Thyroid gland (tissue), 4 donors: Measurements from ENCODE around the gene CRIM1. TPM values are rescaled to one million over a fixed set of nuclear protein-coding genes. Genes with fewer than 3 reads are reported as not detected.
A peak's percentile ranks its signal among the peaks of the same experiment; 100 is the strongest.

Experiments used
- DNase-seq, 2 donors: peaks; one replicate each; pipeline ENCODE4 v3.0.0-alpha.2; 2019
- H3K27ac ChIP-seq, 3 donors: fragments of 200-600 bp; sonication (generic); 1 replicate in 2 of 3; 2 replicates in 1 of 3; pipeline ENCODE4 v1.5.1; 2016 to 2019; ENCODE audit warnings: mild to moderate bottlenecking in 1 of 3, moderate library complexity in 1 of 3
- H3K27me3 ChIP-seq: fragments of 200-600 bp; sonication (generic); one replicate; pipeline ENCODE4 v1.5.1; 2019
- H3K36me3 ChIP-seq, 2 donors: fragments of 200-600 bp; sonication (generic); one replicate each; pipeline ENCODE4 v1.5.1; 2016 to 2019
- H3K4me1 ChIP-seq, 2 donors: fragments of 200-600 bp; sonication (generic); one replicate each; pipeline ENCODE4 v1.5.1; 2017 to 2019
- H3K4me3 ChIP-seq, 3 donors: fragments of 200-600 bp; sonication (generic); replicated peaks in 1 of 3; 1 replicate in 2 of 3; 2 replicates in 1 of 3; pipeline ENCODE4 v1.5.1; 2016; ENCODE audit warnings: mild to moderate bottlenecking in 1 of 3
- H3K9me3 ChIP-seq: fragments of 200-600 bp; sonication (generic); one replicate; pipeline ENCODE4 v1.5.1; 2017
- POLR2A ChIP-seq, 2 donors: fragments of 450-650 bp; IDR thresholded peaks; one replicate each; pipeline ENCODE4 v1.6.1; 2017; ENCODE audit warnings: antibody characterized with exemption in 2 of 2, mild to moderate bottlenecking in 2 of 2, moderate library complexity in 1 of 2
- WGBS, 2 donors: methylation state at CpG; one replicate each; pipeline ENCODE4 v1.1.5; 2017; 5-methylcytosine and 5-hydroxymethylcytosine counted together
- intact Hi-C: fragments of 100-400 bp; cut with DNase I; formaldehyde crosslinking; loops from one replicate; pipeline ENCODE4 v1.15.1; 2023
- total RNA-seq, 4 donors: library from RNA; depleted of rRNA; stranded (reverse); fragments of >200 nt; gene quantifications; one replicate each; pipeline ENCODE4 v1.2.3, GENCODE V29; 2016
- TF ChIP-seq, protein P1 (sequence below), 6 experiments: fragments of 200-600 bp in 3 of 6; fragments of 450-650 bp in 3 of 6; sonication (generic) in 3 of 6; IDR thresholded peaks; one replicate each; pipeline ENCODE4 v1.5.1; 2016 to 2019; ENCODE audit warnings: antibody characterized with exemption in 6 of 6, mild to moderate bottlenecking in 2 of 6, inconsistent platforms in 1 of 6, moderate library complexity in 1 of 6

Gene CRIM1
- total RNA-seq, 4 donors from 2014 or later = 49.5 to 104 (median 71.5) TPM

DNA sequence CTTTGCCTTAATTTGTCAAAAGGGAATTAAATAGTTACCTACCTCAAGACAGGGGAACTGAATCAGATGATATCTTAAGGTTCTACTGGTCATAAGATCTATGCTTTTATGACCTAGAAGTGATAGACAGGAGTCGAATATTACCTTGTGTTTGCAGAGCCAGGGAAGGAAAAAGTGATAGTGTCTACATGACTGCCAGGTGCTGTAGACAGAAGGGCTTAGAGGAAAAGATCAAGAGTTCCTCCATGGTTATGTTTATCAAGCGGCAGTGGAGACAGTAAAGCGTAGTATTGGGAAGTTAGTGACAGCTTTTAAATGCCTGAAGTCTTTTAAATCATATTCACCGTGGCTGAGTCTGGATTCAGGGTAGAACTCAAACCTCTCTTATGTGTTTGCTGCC, 11.9 kb downstream of the CRIM1 start:
- Histone ChIP-seq H3K4me1 (peaks cover 51 to 78% of the 10 kb centered on the region in 2 donors), H3K27me3 (no peaks in the 10 kb centered on the region), H3K9me3 (no peaks in the 10 kb centered on the region), H3K4me3 (no peak overlapping the region), H3K27ac (peak overlapping the region; percentile 12 to 69 (median 62)), H3K36me3 (no peaks in the 10 kb centered on the region)
- no peak for DNase-seq
- TF ChIP-seq, protein P1, sequence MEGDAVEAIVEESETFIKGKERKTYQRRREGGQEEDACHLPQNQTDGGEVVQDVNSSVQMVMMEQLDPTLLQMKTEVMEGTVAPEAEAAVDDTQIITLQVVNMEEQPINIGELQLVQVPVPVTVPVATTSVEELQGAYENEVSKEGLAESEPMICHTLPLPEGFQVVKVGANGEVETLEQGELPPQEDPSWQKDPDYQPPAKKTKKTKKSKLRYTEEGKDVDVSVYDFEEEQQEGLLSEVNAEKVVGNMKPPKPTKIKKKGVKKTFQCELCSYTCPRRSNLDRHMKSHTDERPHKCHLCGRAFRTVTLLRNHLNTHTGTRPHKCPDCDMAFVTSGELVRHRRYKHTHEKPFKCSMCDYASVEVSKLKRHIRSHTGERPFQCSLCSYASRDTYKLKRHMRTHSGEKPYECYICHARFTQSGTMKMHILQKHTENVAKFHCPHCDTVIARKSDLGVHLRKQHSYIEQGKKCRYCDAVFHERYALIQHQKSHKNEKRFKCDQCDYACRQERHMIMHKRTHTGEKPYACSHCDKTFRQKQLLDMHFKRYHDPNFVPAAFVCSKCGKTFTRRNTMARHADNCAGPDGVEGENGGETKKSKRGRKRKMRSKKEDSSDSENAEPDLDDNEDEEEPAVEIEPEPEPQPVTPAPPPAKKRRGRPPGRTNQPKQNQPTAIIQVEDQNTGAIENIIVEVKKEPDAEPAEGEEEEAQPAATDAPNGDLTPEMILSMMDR (IDR thresholded peaks at IDR 0.05) = no peak
- TF ChIP-seq POLR2A (IDR thresholded peaks at IDR 0.05) = no peak
- WGBS, 2 donors = 66 to 69% methylated on average over 4 of the region's 4 CpGs
- intact Hi-C loops = loop anchor here (5.0 to 10.0 kb wide), 2 partner anchors 47 to 95 kb away; no protein-coding TSS in a partner anchor

DNA sequence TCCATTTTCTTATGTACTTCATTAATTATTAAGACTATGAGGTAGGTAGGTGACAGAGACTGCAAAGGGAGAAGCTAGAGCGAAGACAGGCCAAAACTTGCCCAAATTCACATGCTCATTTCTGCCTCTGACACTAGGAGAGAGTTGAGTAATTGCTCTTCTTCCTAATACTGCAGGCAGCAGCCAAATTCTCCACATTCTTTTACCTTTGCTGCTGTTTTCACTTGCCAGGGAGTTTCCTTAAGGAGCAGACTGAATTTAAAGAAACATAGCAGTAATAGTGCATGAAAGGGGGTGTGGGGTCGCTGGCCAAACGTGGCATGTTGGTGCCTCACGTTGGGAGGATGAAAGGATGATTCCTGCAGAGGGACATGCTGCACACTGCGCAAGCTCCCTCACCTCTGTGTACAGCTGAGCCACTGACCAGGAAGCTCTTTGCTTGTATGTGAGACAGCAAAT, 12.3 kb downstream of the CRIM1 start:
- DNase-seq = peak in 1 of 2 donors; percentile 21
- intact Hi-C loops = loop anchor here (5.0 to 10.0 kb wide), 2 partner anchors 47 to 94 kb away; no protein-coding TSS in a partner anchor
- H3K4me1 ChIP-seq = peaks cover 55 to 78% of the 10 kb centered on the region in 2 donors
- H3K4me3 ChIP-seq = no peak overlapping the region
- TF ChIP-seq, protein P1 (IDR thresholded peaks at IDR 0.05) = peak in 1 of 6 experiments; percentile 10
- TF ChIP-seq POLR2A (IDR thresholded peaks at IDR 0.05) = peak in 1 of 2 donors; percentile 25
- no peaks in the 10 kb centered on the region for H3K9me3 ChIP-seq
- 26 to 41% methylated on average over 5 of the region's 5 CpGs for WGBS, 2 donors
- no peaks in the 10 kb centered on the region for H3K36me3 ChIP-seq
- H3K27ac ChIP-seq = peak overlapping the region; percentile 12 to 69 (median 62)
- H3K27me3 ChIP-seq = no peaks in the 10 kb centered on the region

DNA sequence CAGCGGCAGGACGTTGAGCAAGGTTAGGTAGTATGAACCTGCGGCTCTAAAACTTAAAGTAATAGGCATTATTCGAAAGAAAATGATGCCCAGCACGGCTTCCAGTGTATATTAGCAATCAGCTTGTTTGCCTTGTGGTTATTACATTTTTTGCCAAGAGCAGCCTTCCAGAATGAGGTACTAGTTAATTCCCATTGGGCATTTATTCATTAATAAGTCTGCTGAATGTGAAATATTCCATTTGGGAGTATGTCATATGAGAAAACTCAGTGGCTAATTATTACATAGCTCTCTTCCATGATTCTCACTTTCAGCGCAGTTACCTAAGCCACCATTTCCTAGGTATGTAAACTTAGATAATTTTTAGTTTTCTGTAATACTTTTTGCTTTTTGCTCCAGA, 12.9 kb downstream of the CRIM1 start:
- Histone ChIP-seq H3K36me3 (no peaks in the 10 kb centered on the region), H3K4me3 (no peak overlapping the region), H3K4me1 (peaks cover 60 to 81% of the 10 kb centered on the region in 2 donors), H3K27me3 (no peaks in the 10 kb centered on the region), H3K27ac (peak overlapping the region; percentile 12 to 69 (median 62)), H3K9me3 (no peaks in the 10 kb centered on the region)
- TF ChIP-seq POLR2A (IDR thresholded peaks at IDR 0.05) = no peak
- TF ChIP-seq, protein P1 (IDR thresholded peaks at IDR 0.05) = no peak
- DNase-seq = no peak
- intact Hi-C loops = loop anchor here (5.0 to 10.0 kb wide), 2 partner anchors 46 to 94 kb away; no protein-coding TSS in a partner anchor
- WGBS, 2 donors = 73 to 81% methylated on average over 6 of the region's 6 CpGs

DNA sequence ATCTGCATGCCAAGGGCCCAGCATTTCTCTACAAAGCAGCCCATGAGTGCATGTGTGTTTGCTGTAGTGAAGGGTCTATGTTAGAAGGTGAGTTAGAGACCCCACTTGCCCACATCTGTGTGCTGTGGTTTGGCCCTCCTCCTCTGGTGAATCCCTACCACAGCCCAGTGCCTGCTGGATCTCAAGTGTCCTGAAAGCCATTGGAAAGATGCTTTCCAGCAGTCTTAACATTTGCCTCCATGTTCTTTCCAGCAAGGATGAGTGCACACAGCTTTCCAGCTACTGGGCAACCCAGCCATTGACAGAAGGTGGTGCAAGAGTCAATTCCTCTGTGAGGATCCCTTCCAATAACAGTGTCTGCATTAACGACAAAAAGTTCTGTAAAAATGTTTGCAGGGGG, 13.6 kb downstream of the CRIM1 start:
- no peak overlapping the region for H3K27ac ChIP-seq
- no peaks in the 10 kb centered on the region for H3K9me3 ChIP-seq
- no peak overlapping the region for H3K4me3 ChIP-seq
- TF ChIP-seq POLR2A (IDR thresholded peaks at IDR 0.05) = no peak
- TF ChIP-seq, protein P1 (IDR thresholded peaks at IDR 0.05) = no peak
- peaks cover 63 to 88% of the 10 kb centered on the region in 2 donors for H3K4me1 ChIP-seq
- no peaks in the 10 kb centered on the region for H3K27me3 ChIP-seq
- H3K36me3 ChIP-seq = no peaks in the 10 kb centered on the region
- no peak for DNase-seq
- 80 to 86% methylated on average over 1 of the region's 1 CpG for WGBS, 2 donors
- intact Hi-C loops = loop anchor here (5.0 to 10.0 kb wide), 2 partner anchors 46 to 93 kb away; no protein-coding TSS in a partner anchor

DNA sequence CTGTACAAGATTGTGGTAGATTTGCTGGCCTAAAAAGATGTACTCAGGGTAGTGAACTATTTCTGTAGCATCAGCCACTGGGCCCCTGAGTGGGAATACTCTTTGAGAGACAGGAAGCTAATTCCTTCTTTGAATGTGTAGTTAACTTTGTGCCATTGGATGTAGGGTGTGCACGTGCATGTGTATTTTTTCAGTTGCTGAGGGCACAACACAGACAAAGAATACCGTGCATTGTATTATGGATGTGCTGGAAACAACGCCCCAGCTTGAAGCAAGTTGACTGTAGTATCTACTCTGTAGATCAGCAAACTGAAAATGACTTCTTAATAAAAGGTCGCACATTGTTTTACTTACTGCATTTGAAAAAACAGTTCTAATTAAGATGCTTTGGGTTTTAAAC, 14.1 kb downstream of the CRIM1 start:
- H3K27me3 ChIP-seq = no peaks in the 10 kb centered on the region
- intact Hi-C loops = loop anchor here (5.0 to 10.0 kb wide), 2 partner anchors 45 to 93 kb away; no protein-coding TSS in a partner anchor
- no peak overlapping the region for H3K27ac ChIP-seq
- H3K9me3 ChIP-seq = no peaks in the 10 kb centered on the region
- no peak for DNase-seq
- H3K4me3 ChIP-seq = no peak overlapping the region
- no peak for TF ChIP-seq POLR2A (IDR thresholded peaks at IDR 0.05)
- TF ChIP-seq, protein P1 (IDR thresholded peaks at IDR 0.05) = no peak
- 82 to 85% methylated on average over 4 of the region's 4 CpGs for WGBS, 2 donors
- no peaks in the 10 kb centered on the region for H3K36me3 ChIP-seq
- peaks cover 63 to 88% of the 10 kb centered on the region in 2 donors for H3K4me1 ChIP-seq
